ENCODE results near the gene APLP1. TPM values are rescaled to one million over a fixed set of nuclear protein-coding genes. Genes with fewer than 3 reads are reported as not detected.

Gene APLP1
- total and polyA plus RNA-seq, 4 donors: 0.08 to 0.51 (median 0.16) TPM; not detected in 1

GRCh38 chr19:35851213-35852028 is 17.0 kb upstream of the APLP1 start:
- H3K27me3 ChIP-seq (ENCODE audit: control insufficient read depth in 4 of 4, insufficient read depth in 4 of 4, low read length in 3 of 4): peaks cover 0 to 3% (median 2%) of the 10 kb centered on the region in 4 donors
- TF ChIP-seq FOXA2 (IDR thresholded peaks at IDR 0.05) (no peak), JUND (IDR thresholded peaks at IDR 0.05) (no peak), RAD21 (IDR thresholded peaks at IDR 0.05) (no peak), RXRA (IDR thresholded peaks at IDR 0.05) (no peak), GABPA (IDR thresholded peaks at IDR 0.05 in 1 of 2, conservative IDR thresholded peaks at IDR 0.05 in 1 of 2) (no peak), FOXA1 (IDR thresholded peaks at IDR 0.05) (no peak), HNF4A (conservative IDR thresholded peaks at IDR 0.05) (no peak), CTCF (IDR thresholded peaks at IDR 0.05; ENCODE audit: low read depth, low read length, missing input control) (no peak), YY1 (IDR thresholded peaks at IDR 0.05) (no peak), SP1 (IDR thresholded peaks at IDR 0.05) (no peak), NR2F2 (IDR thresholded peaks at IDR 0.05) (no peak), MAX (IDR thresholded peaks at IDR 0.05) (no peak), TAF1 (conservative IDR thresholded peaks at IDR 0.05) (no peak), ATF3 (IDR thresholded peaks at IDR 0.05) (no peak), EGR1 (IDR thresholded peaks at IDR 0.05; ENCODE audit: low read depth in 2 of 2) (no peak), HNF4G (IDR thresholded peaks at IDR 0.05) (no peak), ZBTB33 (IDR thresholded peaks at IDR 0.05) (no peak), REST (IDR thresholded peaks at IDR 0.05) (no peak)

More at GRCh38 chr19:35851213-35852028, 17.0 kb upstream of the APLP1 start:
- no peak for DNase-seq (ENCODE audit: low spot score)
- H3K27ac ChIP-seq (ENCODE audit: low read depth in 1 of 2, low read length in 2 of 2): no peak overlapping the region
- 43% methylated on average over 32 of the region's 32 CpGs for WGBS
- H3K4me1 ChIP-seq (ENCODE audit: control insufficient read depth in 4 of 4, insufficient read depth in 4 of 4, low read length in 3 of 4): peaks cover 0 to 3% (median 2%) of the 10 kb centered on the region in 4 donors
- no peak overlapping the region for H3K4me3 ChIP-seq (ENCODE audit: low read depth in 1 of 3, low read length in 3 of 3)
- H3K9me3 ChIP-seq (ENCODE audit: control insufficient read depth in 4 of 4, low read length in 3 of 4): no peaks in the 10 kb centered on the region
- no peak overlapping the region for H3K9ac ChIP-seq (ENCODE audit: low read depth in 1 of 2, low read length in 2 of 2)
- no peaks in the 10 kb centered on the region for H3K36me3 ChIP-seq (ENCODE audit: control insufficient read depth in 4 of 4, insufficient read depth in 3 of 4, low read depth in 1 of 4, low read length in 3 of 4)

Measured in liver (tissue), 9 donors.